HG03064 (cell line): ENCODE results near the gene MAGI2.

Source experiments
- ATAC-seq: cut with Tn5 transposase; IDR thresholded peaks from one replicate; pipeline ENCODE4 v1.9.1; 2021; ENCODE audit warnings: low read depth; ENCODE audit not compliant: unreplicated experiment

Gene MAGI2

GRCh38 chr7:78179827-78180477, 1273.5 kb downstream of the MAGI2 start:
- no peak for ATAC-seq

GRCh38 chr7:78179211-78179610, 1274.3 kb downstream of the MAGI2 start:
- ATAC-seq = no peak

GRCh38 chr7:78178319-78178718, 1275.1 kb downstream of the MAGI2 start:
- no peak for ATAC-seq

GRCh38 chr7:78176171-78176570, 1277.3 kb downstream of the MAGI2 start:
- ATAC-seq = no peak

- no peak for ATAC-seq
Measured at GRCh38 chr7:78175330-78176100, 1278.0 kb downstream of the MAGI2 start.

GRCh38 chr7:78173666-78174065, 1279.8 kb downstream of the MAGI2 start:
- no peak for ATAC-seq

- no peak for ATAC-seq
Measured at GRCh38 chr7:78172933-78173591, 1280.4 kb downstream of the MAGI2 start.

GRCh38 chr7:78172267-78172757, 1281.2 kb downstream of the MAGI2 start:
- no peak for ATAC-seq

- ATAC-seq = no peak
Measured at GRCh38 chr7:78171398-78171797, 1282.1 kb downstream of the MAGI2 start.

GRCh38 chr7:78170815-78171214, 1282.7 kb downstream of the MAGI2 start:
- ATAC-seq = no peak

GRCh38 chr7:78169992-78170391, 1283.5 kb downstream of the MAGI2 start:
- ATAC-seq = no peak

- no peak for ATAC-seq
Measured at GRCh38 chr7:78168865-78169264, 1284.6 kb downstream of the MAGI2 start.

GRCh38 chr7:78167860-78168259, 1285.6 kb downstream of the MAGI2 start:
- ATAC-seq = no peak

GRCh38 chr7:78165854-78166253, 1287.6 kb downstream of the MAGI2 start:
- no peak for ATAC-seq

- ATAC-seq = no peak
Measured at GRCh38 chr7:78165454-78165853, 1288.0 kb downstream of the MAGI2 start.

- ATAC-seq = no peak
Measured at GRCh38 chr7:78164459-78164858, 1289.0 kb downstream of the MAGI2 start.

- ATAC-seq = no peak
Measured at GRCh38 chr7:78161781-78162180, 1291.7 kb downstream of the MAGI2 start.

GRCh38 chr7:78159545-78159944, 1293.9 kb downstream of the MAGI2 start:
- ATAC-seq = no peak

- ATAC-seq = no peak
Measured at GRCh38 chr7:78153285-78153684, 1300.2 kb downstream of the MAGI2 start.

- ATAC-seq = no peak
Measured at GRCh38 chr7:78151229-78151628, 1302.2 kb downstream of the MAGI2 start.

- no peak for ATAC-seq
Measured at GRCh38 chr7:78149787-78150186, 1303.7 kb downstream of the MAGI2 start.
